ENCODE results near the gene PRELID2.

The PRELID2 gene

DNA sequence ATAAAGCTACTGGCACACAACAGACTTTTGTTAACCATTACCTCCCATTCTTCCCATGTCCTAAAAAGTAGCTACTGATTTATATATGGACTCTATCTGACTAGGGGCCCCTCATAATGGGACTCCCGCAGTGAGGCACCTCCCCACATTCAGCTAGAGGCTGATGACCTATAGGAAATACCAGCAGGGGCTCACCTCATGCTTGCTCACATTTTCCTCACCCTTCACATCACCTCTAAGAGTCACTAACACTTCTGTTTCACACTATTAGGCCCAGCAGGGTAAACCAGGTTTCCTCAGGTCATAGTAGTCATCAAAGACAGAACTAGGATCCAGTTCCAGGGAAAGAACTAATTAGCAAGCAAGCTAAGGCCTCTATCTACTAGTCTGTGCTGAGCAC, 60.7 kb downstream of the PRELID2 start:
- no peak overlapping the region for H3K4me3 ChIP-seq (ENCODE audit: low read depth in 1 of 2, low read length in 2 of 2)
- H3K36me3 ChIP-seq (ENCODE audit: insufficient read depth, low read length): no peaks in the 10 kb centered on the region
- H3K9ac ChIP-seq (ENCODE audit: low read length): no peak overlapping the region
- no peaks in the 10 kb centered on the region for H3K27me3 ChIP-seq (ENCODE audit: control insufficient read depth in 1 of 2, insufficient read depth in 2 of 2, low read length in 2 of 2)
- no peaks in the 10 kb centered on the region for H3K4me1 ChIP-seq (ENCODE audit: insufficient read depth, low read length)
- no peaks in the 10 kb centered on the region for H3K9me3 ChIP-seq (ENCODE audit: low read length)
- H3K27ac ChIP-seq (ENCODE audit: low read depth, low read length): no peak overlapping the region

DNA sequence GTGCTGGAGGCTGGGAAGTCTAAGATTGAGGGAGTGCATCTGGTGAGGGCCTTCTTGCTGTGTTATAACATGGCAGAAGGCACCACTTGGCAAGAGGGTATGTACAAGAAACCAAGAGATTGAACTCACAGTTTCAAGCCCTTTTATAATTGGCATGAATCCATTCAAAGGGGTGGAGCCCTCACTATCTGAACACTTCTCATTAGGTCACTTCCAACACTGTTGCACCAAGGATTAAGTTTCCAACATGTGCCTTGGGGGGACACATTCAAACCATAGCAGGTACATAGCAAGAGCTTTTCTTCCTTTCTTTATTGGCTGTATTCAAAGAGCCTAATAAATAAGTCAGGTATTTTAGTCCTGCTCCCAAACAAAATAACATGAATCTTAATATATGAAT, 62.7 kb downstream of the PRELID2 start:
- H3K27ac ChIP-seq (ENCODE audit: low read depth, low read length): no peak overlapping the region
- H3K9me3 ChIP-seq (ENCODE audit: low read length): no peaks in the 10 kb centered on the region
- no peaks in the 10 kb centered on the region for H3K36me3 ChIP-seq (ENCODE audit: insufficient read depth, low read length)
- no peaks in the 10 kb centered on the region for H3K4me1 ChIP-seq (ENCODE audit: insufficient read depth, low read length)
- H3K9ac ChIP-seq (ENCODE audit: low read length): no peak overlapping the region
- no peaks in the 10 kb centered on the region for H3K27me3 ChIP-seq (ENCODE audit: control insufficient read depth in 1 of 2, insufficient read depth in 2 of 2, low read length in 2 of 2)
- H3K4me3 ChIP-seq (ENCODE audit: low read depth in 1 of 2, low read length in 2 of 2): no peak overlapping the region

DNA sequence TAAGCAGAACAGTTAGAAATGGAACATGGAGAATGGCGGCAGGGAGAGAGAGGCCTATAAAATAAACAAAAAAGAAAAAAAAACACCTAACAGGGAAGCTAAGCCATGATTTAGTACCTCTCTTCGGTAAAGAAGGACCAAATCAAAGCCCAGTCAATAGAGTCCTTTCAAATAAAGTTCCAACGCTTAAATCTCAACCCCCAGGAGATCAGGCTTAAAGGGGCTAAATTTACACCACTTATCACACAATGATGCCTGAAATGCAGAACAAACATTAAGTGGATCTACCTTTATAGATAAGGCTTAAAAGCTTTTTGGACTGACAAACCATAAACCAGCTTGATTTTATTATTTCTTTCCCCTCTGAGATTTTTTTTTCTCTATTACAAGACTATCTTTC, 66.3 kb downstream of the PRELID2 start:
- Histone ChIP-seq H3K27ac (ENCODE audit: low read depth, low read length) (no peak overlapping the region), H3K4me1 (ENCODE audit: insufficient read depth, low read length) (no peaks in the 10 kb centered on the region), H3K4me3 (ENCODE audit: low read depth in 1 of 2, low read length in 2 of 2) (no peak overlapping the region), H3K9ac (ENCODE audit: low read length) (no peak overlapping the region), H3K36me3 (ENCODE audit: insufficient read depth, low read length) (no peaks in the 10 kb centered on the region), H3K9me3 (ENCODE audit: low read length) (no peaks in the 10 kb centered on the region), H3K27me3 (ENCODE audit: control insufficient read depth in 1 of 2, insufficient read depth in 2 of 2, low read length in 2 of 2) (no peaks in the 10 kb centered on the region)

DNA sequence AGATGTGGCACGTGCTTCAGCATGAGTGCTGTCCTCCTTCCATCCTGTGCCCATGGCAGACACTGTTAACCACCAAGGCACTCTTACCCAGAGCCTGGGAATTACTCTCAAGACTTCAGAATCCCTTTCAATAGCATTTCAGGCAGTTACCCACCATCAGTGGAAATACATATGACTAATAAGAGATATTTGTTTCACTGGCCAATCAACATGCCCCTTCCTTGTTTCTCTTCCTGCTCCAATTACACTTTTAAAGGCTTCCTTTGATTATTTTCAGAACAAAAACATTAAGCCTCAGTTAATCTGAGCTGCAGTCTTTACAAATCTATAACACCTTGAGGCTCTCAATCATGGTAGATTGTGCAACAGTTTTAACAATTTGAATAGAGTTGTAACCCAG, 70.8 kb downstream of the PRELID2 start:
- no peaks in the 10 kb centered on the region for H3K9me3 ChIP-seq (ENCODE audit: low read length)
- H3K9ac ChIP-seq (ENCODE audit: low read length): no peak overlapping the region
- H3K4me1 ChIP-seq (ENCODE audit: insufficient read depth, low read length): peaks cover 6% of the 10 kb centered on the region
- no peaks in the 10 kb centered on the region for H3K36me3 ChIP-seq (ENCODE audit: insufficient read depth, low read length)
- no peak overlapping the region for H3K27ac ChIP-seq (ENCODE audit: low read depth, low read length)
- no peaks in the 10 kb centered on the region for H3K27me3 ChIP-seq (ENCODE audit: control insufficient read depth in 1 of 2, insufficient read depth in 2 of 2, low read length in 2 of 2)
- H3K4me3 ChIP-seq (ENCODE audit: low read depth in 1 of 2, low read length in 2 of 2): no peak overlapping the region

DNA sequence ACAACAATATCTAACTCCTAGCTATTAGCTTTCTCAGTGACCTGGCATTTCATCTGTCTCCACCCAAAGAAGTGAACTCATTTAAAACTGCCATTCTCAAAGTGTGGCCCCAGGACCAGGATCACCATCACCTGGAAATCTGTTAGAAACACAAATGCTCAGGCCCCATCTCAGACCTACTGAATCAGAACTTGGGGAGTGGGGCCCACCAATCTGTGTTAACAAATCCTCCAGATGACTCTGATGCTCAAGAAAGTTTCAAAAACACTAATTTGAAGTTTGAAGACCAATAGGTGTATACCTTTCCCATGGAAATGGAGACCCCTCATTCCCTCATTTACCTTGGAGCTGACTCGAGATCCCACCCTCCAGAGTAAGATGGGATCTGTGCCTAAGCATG, 72.3 kb downstream of the PRELID2 start:
- Histone ChIP-seq H3K4me1 (ENCODE audit: insufficient read depth, low read length) (peaks cover 6% of the 10 kb centered on the region), H3K9ac (ENCODE audit: low read length) (no peak overlapping the region), H3K9me3 (ENCODE audit: low read length) (no peaks in the 10 kb centered on the region), H3K27ac (ENCODE audit: low read depth, low read length) (no peak overlapping the region), H3K36me3 (ENCODE audit: insufficient read depth, low read length) (no peaks in the 10 kb centered on the region), H3K4me3 (ENCODE audit: low read depth in 1 of 2, low read length in 2 of 2) (no peak overlapping the region), H3K27me3 (ENCODE audit: control insufficient read depth in 1 of 2, insufficient read depth in 2 of 2, low read length in 2 of 2) (no peaks in the 10 kb centered on the region)

GRCh38 chr5:145761254-145761653, 73.9 kb downstream of the PRELID2 start:
- Histone ChIP-seq H3K4me3 (ENCODE audit: low read depth in 1 of 2, low read length in 2 of 2) (no peak overlapping the region), H3K9ac (ENCODE audit: low read length) (no peak overlapping the region), H3K36me3 (ENCODE audit: insufficient read depth, low read length) (no peaks in the 10 kb centered on the region), H3K9me3 (ENCODE audit: low read length) (no peaks in the 10 kb centered on the region), H3K4me1 (ENCODE audit: insufficient read depth, low read length) (peaks cover 6% of the 10 kb centered on the region), H3K27ac (ENCODE audit: low read depth, low read length) (no peak overlapping the region), H3K27me3 (ENCODE audit: control insufficient read depth in 1 of 2, insufficient read depth in 2 of 2, low read length in 2 of 2) (no peaks in the 10 kb centered on the region)

DNA sequence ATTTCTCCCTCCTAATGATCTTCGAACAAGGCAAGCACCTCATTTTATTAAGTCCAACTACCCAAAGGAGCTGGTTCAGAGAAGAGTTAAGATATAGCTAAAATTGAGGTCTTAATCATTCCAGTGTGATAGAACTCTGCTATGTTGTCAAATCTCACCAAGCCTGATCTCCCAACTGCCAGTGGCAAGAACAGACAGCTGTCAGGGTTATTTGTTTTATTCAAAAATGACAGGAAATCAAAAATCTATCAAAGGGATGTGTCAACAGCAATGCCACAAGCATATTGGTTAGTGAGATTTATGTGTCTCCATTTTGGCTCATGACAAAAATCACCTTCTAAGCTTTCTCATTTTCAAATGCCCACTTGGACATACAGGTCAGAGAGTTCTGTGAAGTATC, 74.5 kb downstream of the PRELID2 start:
- no peak overlapping the region for H3K4me3 ChIP-seq (ENCODE audit: low read depth in 1 of 2, low read length in 2 of 2)
- no peak overlapping the region for H3K27ac ChIP-seq (ENCODE audit: low read depth, low read length)
- peaks cover 6% of the 10 kb centered on the region for H3K4me1 ChIP-seq (ENCODE audit: insufficient read depth, low read length)
- no peaks in the 10 kb centered on the region for H3K36me3 ChIP-seq (ENCODE audit: insufficient read depth, low read length)
- H3K9ac ChIP-seq (ENCODE audit: low read length): no peak overlapping the region
- no peaks in the 10 kb centered on the region for H3K9me3 ChIP-seq (ENCODE audit: low read length)
- no peaks in the 10 kb centered on the region for H3K27me3 ChIP-seq (ENCODE audit: control insufficient read depth in 1 of 2, insufficient read depth in 2 of 2, low read length in 2 of 2)

DNA sequence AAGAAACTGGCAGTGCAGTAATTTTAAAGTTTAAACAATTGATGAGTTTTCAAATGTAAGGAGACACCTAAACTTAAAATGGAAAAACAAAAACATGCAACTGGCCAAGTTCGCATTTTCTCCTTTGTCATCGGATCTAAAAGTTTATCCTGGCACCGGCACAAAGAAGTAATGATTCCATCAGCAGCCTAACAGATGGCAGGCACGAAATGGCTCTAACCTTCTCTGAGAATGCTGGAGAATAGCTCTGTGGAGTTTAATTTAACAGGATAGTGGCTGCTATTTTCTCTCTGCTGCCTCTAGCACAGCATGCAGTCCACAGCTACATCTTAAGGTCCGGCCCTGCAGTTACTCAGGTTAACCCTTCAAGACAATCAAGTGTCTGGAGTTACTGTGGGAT, 82.2 kb downstream of the PRELID2 start:
- Histone ChIP-seq H3K36me3 (ENCODE audit: insufficient read depth, low read length) (no peaks in the 10 kb centered on the region), H3K9me3 (ENCODE audit: low read length) (no peaks in the 10 kb centered on the region), H3K27ac (ENCODE audit: low read depth, low read length) (no peak overlapping the region), H3K4me3 (ENCODE audit: low read depth in 1 of 2, low read length in 2 of 2) (no peak overlapping the region), H3K4me1 (ENCODE audit: insufficient read depth, low read length) (no peaks in the 10 kb centered on the region), H3K9ac (ENCODE audit: low read length) (no peak overlapping the region), H3K27me3 (ENCODE audit: control insufficient read depth in 1 of 2, insufficient read depth in 2 of 2, low read length in 2 of 2) (no peaks in the 10 kb centered on the region)

- no peaks in the 10 kb centered on the region for H3K36me3 ChIP-seq (ENCODE audit: insufficient read depth, low read length)
- no peaks in the 10 kb centered on the region for H3K9me3 ChIP-seq (ENCODE audit: low read length)
- no peak overlapping the region for H3K4me3 ChIP-seq (ENCODE audit: low read depth in 1 of 2, low read length in 2 of 2)
- no peak overlapping the region for H3K9ac ChIP-seq (ENCODE audit: low read length)
- H3K27me3 ChIP-seq (ENCODE audit: control insufficient read depth in 1 of 2, insufficient read depth in 2 of 2, low read length in 2 of 2): no peaks in the 10 kb centered on the region
- no peak overlapping the region for H3K27ac ChIP-seq (ENCODE audit: low read depth, low read length)
- H3K4me1 ChIP-seq (ENCODE audit: insufficient read depth, low read length): no peaks in the 10 kb centered on the region
Observed at GRCh38 chr5:145752534-145752933, 82.6 kb downstream of the PRELID2 start.

DNA sequence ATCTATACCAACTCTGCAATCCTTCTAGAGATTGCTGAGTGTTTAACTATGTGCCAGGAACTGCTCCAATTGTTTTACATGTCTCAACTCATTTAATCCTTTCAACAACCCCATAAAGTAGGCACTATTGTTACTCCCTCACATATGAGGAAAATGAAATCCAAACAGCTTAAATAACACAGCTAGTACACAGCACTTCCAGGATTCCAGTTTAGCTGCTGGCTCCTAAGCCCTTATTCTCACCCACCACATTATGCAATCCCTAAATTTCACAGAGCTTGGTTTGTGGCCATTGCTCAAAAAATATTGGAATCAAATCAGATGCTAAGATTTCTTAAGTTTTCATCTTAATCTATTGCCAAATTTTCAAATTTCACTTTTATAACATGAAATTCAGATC, 84.9 kb downstream of the PRELID2 start:
- Histone ChIP-seq H3K9ac (ENCODE audit: low read length) (no peak overlapping the region), H3K27ac (ENCODE audit: low read depth, low read length) (no peak overlapping the region), H3K27me3 (ENCODE audit: control insufficient read depth in 1 of 2, insufficient read depth in 2 of 2, low read length in 2 of 2) (no peaks in the 10 kb centered on the region), H3K4me3 (ENCODE audit: low read depth in 1 of 2, low read length in 2 of 2) (no peak overlapping the region), H3K9me3 (ENCODE audit: low read length) (no peaks in the 10 kb centered on the region), H3K4me1 (ENCODE audit: insufficient read depth, low read length) (no peaks in the 10 kb centered on the region), H3K36me3 (ENCODE audit: insufficient read depth, low read length) (no peaks in the 10 kb centered on the region)

GRCh38 chr5:145743396-145744061, 91.6 kb downstream of the PRELID2 start:
- H3K27me3 ChIP-seq (ENCODE audit: control insufficient read depth in 1 of 2, insufficient read depth in 2 of 2, low read length in 2 of 2): no peaks in the 10 kb centered on the region
- H3K9me3 ChIP-seq (ENCODE audit: low read length): no peaks in the 10 kb centered on the region
- no peaks in the 10 kb centered on the region for H3K36me3 ChIP-seq (ENCODE audit: insufficient read depth, low read length)
- H3K9ac ChIP-seq (ENCODE audit: low read length): no peak overlapping the region
- no peaks in the 10 kb centered on the region for H3K4me1 ChIP-seq (ENCODE audit: insufficient read depth, low read length)
- no peak overlapping the region for H3K4me3 ChIP-seq (ENCODE audit: low read depth in 1 of 2, low read length in 2 of 2)
- no peak overlapping the region for H3K27ac ChIP-seq (ENCODE audit: low read depth, low read length)

DNA sequence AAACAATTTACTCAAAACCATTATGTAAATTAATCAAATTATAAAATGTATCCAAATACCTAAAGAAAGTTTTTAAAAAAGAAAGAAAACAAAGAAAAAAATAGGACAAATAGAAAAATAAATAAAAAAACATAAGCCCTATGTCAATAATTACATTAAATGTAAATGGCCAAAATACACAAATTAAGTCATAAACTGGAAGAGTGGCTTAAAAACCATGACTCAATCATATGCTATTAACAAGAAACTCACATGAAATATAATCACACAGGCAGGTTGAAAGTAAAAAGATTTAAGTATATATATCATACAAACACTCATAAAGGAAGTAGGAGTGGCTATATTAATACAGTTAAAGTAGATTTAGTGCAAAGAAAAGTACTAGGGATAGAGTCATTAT, 95.3 kb downstream of the PRELID2 start:
- no peaks in the 10 kb centered on the region for H3K27me3 ChIP-seq (ENCODE audit: control insufficient read depth in 1 of 2, insufficient read depth in 2 of 2, low read length in 2 of 2)
- no peak overlapping the region for H3K27ac ChIP-seq (ENCODE audit: low read depth, low read length)
- H3K9ac ChIP-seq (ENCODE audit: low read length): no peak overlapping the region
- no peak overlapping the region for H3K4me3 ChIP-seq (ENCODE audit: low read depth in 1 of 2, low read length in 2 of 2)
- no peaks in the 10 kb centered on the region for H3K4me1 ChIP-seq (ENCODE audit: insufficient read depth, low read length)
- H3K36me3 ChIP-seq (ENCODE audit: insufficient read depth, low read length): no peaks in the 10 kb centered on the region
- no peaks in the 10 kb centered on the region for H3K9me3 ChIP-seq (ENCODE audit: low read length)

Data from muscle layer of colon (tissue), 2 donors.